Retinal pigment epithelial cell (primary cell): ENCODE results near the gene HMGCS2.

Experiments
- DNase-seq: peaks from one replicate; pipeline ENCODE4 v3.0.0-alpha.2; 2010; ENCODE audit warnings: low read depth
- H3K4me3 ChIP-seq: 2 replicates; pipeline ENCODE4 v1.5.1; 2011; ENCODE audit warnings: mild to moderate bottlenecking, low read length, control low read depth, moderate library complexity
- CTCF ChIP-seq: conservative IDR thresholded peaks from 2 replicates; pipeline ENCODE4 v1.5.1; 2011; ENCODE audit warnings: low read depth, low read length, control low read depth, inconsistent platforms

HMGCS2 gene

GRCh38 chr1:119702384-119702783, 66.3 kb downstream of the HMGCS2 start:
- no peak for DNase-seq
- no peak for TF ChIP-seq CTCF
- H3K4me3 ChIP-seq = no peak overlapping the region

- no peak overlapping the region for H3K4me3 ChIP-seq
- DNase-seq = no peak
- no peak for TF ChIP-seq CTCF
Measured at GRCh38 chr1:119701659-119702058, 67.0 kb downstream of the HMGCS2 start.

DNA sequence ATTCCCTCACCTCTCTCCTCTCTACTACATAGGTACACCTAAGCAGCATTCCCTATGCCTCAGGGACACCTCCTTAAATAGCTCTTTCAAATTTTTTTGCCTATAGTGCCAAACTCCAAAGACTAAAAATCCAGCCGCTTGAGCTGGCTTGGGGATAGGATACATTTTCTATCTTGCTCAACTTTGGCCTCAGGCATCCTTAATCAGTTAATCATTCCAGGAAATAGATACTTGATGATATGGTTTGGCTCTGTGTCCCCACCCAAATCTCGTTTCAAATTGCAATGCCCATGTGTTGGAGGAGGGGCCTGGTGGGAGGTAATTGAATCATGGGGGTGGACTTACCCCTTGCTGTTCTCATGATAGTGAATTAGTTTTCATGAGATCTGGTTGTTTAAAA, 68.4 kb downstream of the HMGCS2 start:
- no peak for TF ChIP-seq CTCF
- H3K4me3 ChIP-seq = no peak overlapping the region
- no peak for DNase-seq
